Upper lobe of right lung (tissue), 1 donor: ENCODE results near the gene SLC9A8. TPM values are rescaled to one million over a fixed set of nuclear protein-coding genes. Genes with fewer than 3 reads are reported as not detected.
A peak's percentile ranks its signal among the peaks of the same experiment; 100 is the strongest.

Experiments used
- ATAC-seq: fragments of 200-7000 bp; cut with Tn5 transposase; one replicate; pipeline ENCODE4 v1.9.1; 2020; ENCODE audit warnings: mild to moderate bottlenecking, moderate library complexity
- DNase-seq: peaks from one replicate; pipeline ENCODE4 v3.0.0-alpha.2; 2020
- H3K27ac ChIP-seq: fragments of 200-600 bp; one replicate; pipeline ENCODE4 v1.8.0; 2022
- H3K27me3 ChIP-seq: fragments of 200-600 bp; one replicate; pipeline ENCODE4 v1.8.0; 2022; ENCODE audit warnings: mild to moderate bottlenecking
- H3K36me3 ChIP-seq: fragments of 200-600 bp; one replicate; pipeline ENCODE4 v1.8.0; 2022
- H3K4me1 ChIP-seq: fragments of 200-600 bp; one replicate; pipeline ENCODE4 v1.8.0; 2022
- H3K4me3 ChIP-seq: fragments of 200-600 bp; one replicate; pipeline ENCODE4 v1.8.0; 2022; ENCODE audit warnings: mild to moderate bottlenecking
- H3K9me3 ChIP-seq: fragments of 200-600 bp; one replicate; pipeline ENCODE4 v1.8.0; 2022
- CTCF ChIP-seq: fragments of 200-600 bp; IDR thresholded peaks from one replicate; pipeline ENCODE4 v1.8.0; 2022; ENCODE audit warnings: antibody characterized with exemption
- intact Hi-C: fragments of 100-400 bp; cut with DNase I; formaldehyde crosslinking; loops from one replicate; pipeline ENCODE4 v1.11.0; 2022
- total RNA-seq: library from RNA; stranded (reverse); fragmentation: NEBNext Ultra II Directional; extraction: Animal tissue kit (Norgen Biotek cat#: 25700); gene quantifications from one replicate; pipeline ENCODE4 v1.2.1, GENCODE V29; 2021
- donor health status: DM: no; HTN: yes; CAD: no; lungs with severe emphysema.

The SLC9A8 gene
- total RNA-seq, 1 donor from 2014 or later, result 15.0 TPM

GRCh38 chr20:49914310-49915117 lies 101.9 kb downstream of the SLC9A8 start:
- Histone ChIP-seq H3K4me3 (peak overlapping the region; percentile 100), H3K27ac (peak overlapping the region; percentile 100), H3K4me1 (peaks cover 22% of the 10 kb centered on the region), H3K9me3 (no peaks in the 10 kb centered on the region), H3K27me3 (no peaks in the 10 kb centered on the region), H3K36me3 (no peaks in the 10 kb centered on the region)
- TF ChIP-seq CTCF, result no peak
- DNase-seq (peak; percentile 52), ATAC-seq (no peak)
- intact Hi-C loops, result no loop called here

- peak overlapping the region; percentile 100 for H3K4me3 ChIP-seq
- intact Hi-C loops, result no loop called here
- H3K36me3 ChIP-seq, result no peaks in the 10 kb centered on the region
- H3K9me3 ChIP-seq, result no peaks in the 10 kb centered on the region
- peak overlapping the region; percentile 100 for H3K27ac ChIP-seq
- no peak for DNase-seq
- no peaks in the 10 kb centered on the region for H3K27me3 ChIP-seq
- ATAC-seq, result no peak
- H3K4me1 ChIP-seq, result peaks cover 22% of the 10 kb centered on the region
- TF ChIP-seq CTCF, result no peak
These were observed 102.4 kb downstream of the SLC9A8 start for GRCh38 chr20:49915118-49915379.

DNA sequence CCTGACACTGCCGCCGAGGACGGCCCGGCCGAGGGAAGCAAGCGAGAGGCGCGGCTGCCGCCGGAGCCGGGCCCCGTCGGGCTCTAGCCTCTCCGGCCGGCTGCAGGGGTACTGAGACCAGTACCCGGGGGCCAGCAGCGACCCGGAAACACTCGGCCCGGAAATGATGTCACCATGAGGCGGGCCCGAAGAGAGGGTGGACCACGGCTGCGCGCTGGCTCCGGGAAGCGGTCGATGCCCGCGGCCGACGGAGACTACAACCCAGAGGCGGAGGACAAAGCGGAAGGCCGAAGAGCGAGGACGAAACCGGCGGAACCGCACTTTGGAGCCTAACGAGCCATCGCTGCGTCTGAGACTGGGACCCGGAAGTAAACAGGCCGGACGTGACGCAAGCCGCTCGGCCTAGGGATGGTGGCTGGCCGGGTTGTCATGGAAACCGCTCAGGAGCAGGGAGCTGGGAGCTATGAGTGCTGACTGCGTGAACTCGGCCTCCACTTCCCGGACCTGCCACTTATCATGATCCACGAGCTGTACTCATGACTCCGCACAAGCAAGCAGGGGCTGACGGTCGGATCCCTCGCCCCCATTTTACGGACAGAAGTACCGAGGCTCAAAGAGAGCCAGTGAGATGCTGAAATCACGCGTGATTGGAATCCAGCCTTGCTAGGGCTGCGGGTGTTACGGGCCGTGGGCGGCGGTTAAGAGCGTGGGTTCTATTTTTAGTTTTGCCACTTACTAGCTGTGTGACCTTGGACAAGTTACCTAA lies 102.9 kb downstream of the SLC9A8 start, which contains the start of gene SPATA2:
SPATA2 (minus strand) TSS at position 150 of the 766 bp plus-strand sequence. CDS start 7,039 bp downstream, outside the sequence.
- ATAC-seq (peak; percentile 94), DNase-seq (peak; percentile 98)
- TF ChIP-seq CTCF, result no peak
- intact Hi-C loops, result no loop called here
- Histone ChIP-seq H3K27ac (peak within 1 kb of the TSS; percentile 100), H3K9me3 (no peaks in the 10 kb centered on the region), H3K4me3 (peak within 1 kb of the TSS; percentile 100), H3K36me3 (no peaks in the 10 kb centered on the region), H3K27me3 (no peaks in the 10 kb centered on the region), H3K4me1 (peaks cover 22% of the 10 kb centered on the region)

DNA sequence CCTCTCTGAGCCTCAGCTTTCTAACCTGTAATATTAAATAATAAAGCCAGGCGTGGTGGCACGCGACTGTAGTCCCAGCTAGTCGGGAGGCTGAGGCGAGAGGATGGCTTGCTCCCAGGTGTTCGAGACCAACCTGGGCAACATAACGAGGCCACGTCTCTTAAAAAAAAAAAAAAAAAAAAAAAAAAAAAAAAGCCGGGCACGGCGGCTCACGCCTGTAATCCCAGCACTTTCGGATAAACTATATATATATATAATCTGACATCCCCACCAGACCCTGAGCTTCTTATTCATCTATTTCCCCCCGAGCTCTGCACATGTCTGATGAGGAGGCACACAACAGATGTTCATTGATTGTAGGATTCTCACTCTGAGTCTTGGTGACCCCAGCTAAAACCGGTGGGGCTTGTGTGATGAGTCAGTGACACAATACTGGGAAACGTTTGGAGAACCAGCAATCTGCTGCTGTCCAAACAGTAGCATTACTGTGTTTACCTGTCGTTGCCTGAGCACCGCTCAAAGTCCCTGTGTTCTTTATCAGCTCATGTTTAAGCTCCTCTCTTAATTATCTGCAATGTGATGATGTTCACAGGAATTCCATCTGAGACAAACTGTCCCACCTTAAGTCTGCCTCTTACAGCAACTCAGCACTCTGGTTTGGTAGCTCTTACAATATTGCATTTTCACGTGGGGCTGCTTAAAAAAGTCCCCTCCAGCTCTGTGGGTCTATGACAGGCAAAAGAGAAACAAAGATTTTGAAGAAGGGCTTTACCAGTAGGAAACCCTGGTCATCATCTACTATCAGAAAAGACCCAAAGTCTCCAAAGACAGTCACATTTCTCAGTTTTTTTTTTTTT lies 103.7 kb downstream of the SLC9A8 start:
- H3K27ac ChIP-seq, result peak overlapping the region; percentile 100
- TF ChIP-seq CTCF, result no peak
- H3K9me3 ChIP-seq, result no peaks in the 10 kb centered on the region
- H3K36me3 ChIP-seq, result no peaks in the 10 kb centered on the region
- H3K27me3 ChIP-seq, result no peaks in the 10 kb centered on the region
- intact Hi-C loops, result no loop called here
- peaks cover 22% of the 10 kb centered on the region for H3K4me1 ChIP-seq
- peak overlapping the region; percentile 100 for H3K4me3 ChIP-seq
- peak; percentile 3 for ATAC-seq
- no peak for DNase-seq

GRCh38 chr20:49918446-49918845 lies 105.8 kb downstream of the SLC9A8 start:
- Histone ChIP-seq H3K27ac (no peak overlapping the region), H3K36me3 (no peaks in the 10 kb centered on the region), H3K4me3 (no peak overlapping the region), H3K27me3 (no peaks in the 10 kb centered on the region), H3K4me1 (peaks cover 16% of the 10 kb centered on the region), H3K9me3 (no peaks in the 10 kb centered on the region)
- no peak for DNase-seq
- ATAC-seq, result no peak
- intact Hi-C loops, result no loop called here
- TF ChIP-seq CTCF, result no peak
